RWPE1 (cell line): ENCODE results near the gene LCAT.
A peak's percentile ranks its signal among the peaks of the same experiment; 100 is the strongest.

Experiments
- CTCF ChIA-PET: fragments of 350-600 bp; sonication (Branson Sonifier 250); formaldehyde crosslinking; extraction: SDS; loops from one replicate; lab custom pipeline; 2021; lab: Yijun Ruan, JAX
- POLR2A ChIA-PET: fragments of 400-600 bp; formaldehyde crosslinking; extraction: SDS; loops from one replicate; lab custom pipeline; 2020; ENCODE audit warnings: antibody characterized with exemption; ENCODE audit not compliant: low non-redundant PET; lab: Yijun Ruan, JAX
- DNase-seq: peaks from one replicate; pipeline ENCODE4 v3.0.0; 2012; ENCODE audit warnings: low spot score
- H3K27ac ChIP-seq: fragments of 450-650 bp; 2 replicates; pipeline ENCODE4 v1.5.1; 2017
- TF ChIP-seq, protein P1 (sequence below): fragments of 450-650 bp; conservative IDR thresholded peaks from 2 replicates; pipeline ENCODE4 v1.5.1; 2017; ENCODE audit warnings: low read depth, mild to moderate bottlenecking

The LCAT gene

DNA sequence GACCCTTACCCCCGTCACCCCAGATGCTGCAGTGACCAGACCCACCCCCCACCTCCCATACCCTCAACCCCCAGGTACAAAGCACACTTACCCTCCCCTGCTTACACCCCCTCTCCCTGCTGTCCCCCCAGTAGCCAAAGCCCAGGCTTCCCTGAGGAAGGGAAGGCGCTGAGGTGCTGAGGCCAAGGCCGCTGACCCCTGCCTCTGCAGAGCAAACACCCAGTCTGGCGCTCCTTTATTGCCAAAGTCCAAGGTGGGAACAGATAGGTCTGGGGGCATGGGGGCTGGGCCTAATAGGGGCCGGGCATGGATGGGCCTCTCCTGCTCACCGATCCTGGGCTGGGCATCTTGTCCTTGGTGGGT lies 683 bp downstream of the LCAT start:
- peak overlapping the region; percentile 64 for H3K27ac ChIP-seq
- ChIA-PET POLR2A (no interaction called here), CTCF (interaction anchor here (0.7 to 1.9 kb wide), 3 partner anchors 9 to 544 kb away, joined by 3 to 12 read pairs (median 4); no protein-coding TSS in a partner anchor)
- no peak for DNase-seq
- TF ChIP-seq, protein P1, sequence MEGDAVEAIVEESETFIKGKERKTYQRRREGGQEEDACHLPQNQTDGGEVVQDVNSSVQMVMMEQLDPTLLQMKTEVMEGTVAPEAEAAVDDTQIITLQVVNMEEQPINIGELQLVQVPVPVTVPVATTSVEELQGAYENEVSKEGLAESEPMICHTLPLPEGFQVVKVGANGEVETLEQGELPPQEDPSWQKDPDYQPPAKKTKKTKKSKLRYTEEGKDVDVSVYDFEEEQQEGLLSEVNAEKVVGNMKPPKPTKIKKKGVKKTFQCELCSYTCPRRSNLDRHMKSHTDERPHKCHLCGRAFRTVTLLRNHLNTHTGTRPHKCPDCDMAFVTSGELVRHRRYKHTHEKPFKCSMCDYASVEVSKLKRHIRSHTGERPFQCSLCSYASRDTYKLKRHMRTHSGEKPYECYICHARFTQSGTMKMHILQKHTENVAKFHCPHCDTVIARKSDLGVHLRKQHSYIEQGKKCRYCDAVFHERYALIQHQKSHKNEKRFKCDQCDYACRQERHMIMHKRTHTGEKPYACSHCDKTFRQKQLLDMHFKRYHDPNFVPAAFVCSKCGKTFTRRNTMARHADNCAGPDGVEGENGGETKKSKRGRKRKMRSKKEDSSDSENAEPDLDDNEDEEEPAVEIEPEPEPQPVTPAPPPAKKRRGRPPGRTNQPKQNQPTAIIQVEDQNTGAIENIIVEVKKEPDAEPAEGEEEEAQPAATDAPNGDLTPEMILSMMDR, result no peak

DNA sequence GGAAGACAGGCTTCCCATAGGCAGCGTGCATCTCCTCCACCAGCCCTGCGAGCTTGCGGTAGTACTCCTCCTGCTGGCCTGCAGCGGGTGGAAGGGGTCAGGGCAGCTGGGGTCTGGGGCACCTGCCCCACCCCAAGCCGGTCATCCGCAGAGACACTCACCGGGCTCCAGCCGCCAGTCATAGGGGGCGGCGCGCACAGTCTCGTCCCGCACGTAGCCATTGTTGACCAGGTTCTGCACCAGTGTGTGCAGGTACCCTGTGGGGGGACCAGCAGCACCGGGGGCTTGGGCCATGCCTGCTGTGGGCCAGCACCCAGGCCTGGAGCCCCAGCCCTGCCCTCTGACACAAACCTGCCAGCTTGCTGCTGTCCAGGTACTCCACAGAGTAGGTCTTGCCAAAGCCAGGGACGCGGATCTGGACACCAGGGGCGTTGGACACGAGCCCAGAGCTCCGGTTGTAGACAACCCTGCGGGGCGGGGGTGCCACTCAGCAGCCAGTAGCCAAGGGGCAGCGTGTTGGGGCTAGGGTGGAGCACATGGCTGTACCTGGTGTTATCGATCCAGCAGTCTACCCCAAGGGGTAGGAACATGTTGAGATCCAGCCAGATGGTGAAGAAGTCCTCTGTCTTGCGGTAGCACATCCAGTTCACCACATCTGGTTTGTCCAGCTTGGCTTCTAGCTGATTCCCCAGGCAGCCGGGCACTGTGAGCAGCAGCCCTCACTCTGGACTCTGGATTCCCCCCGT lies 1.2 kb downstream of the LCAT start:
- ChIA-PET POLR2A (no interaction called here), CTCF (interaction anchor here (0.6 to 1.9 kb wide), 3 partner anchors 10 to 17 kb away, joined by 3 to 12 read pairs (median 6); no protein-coding TSS in a partner anchor)
- TF ChIP-seq, protein P1, result no peak
- no peak for DNase-seq
- peak overlapping the region; percentile 64 for H3K27ac ChIP-seq

DNA sequence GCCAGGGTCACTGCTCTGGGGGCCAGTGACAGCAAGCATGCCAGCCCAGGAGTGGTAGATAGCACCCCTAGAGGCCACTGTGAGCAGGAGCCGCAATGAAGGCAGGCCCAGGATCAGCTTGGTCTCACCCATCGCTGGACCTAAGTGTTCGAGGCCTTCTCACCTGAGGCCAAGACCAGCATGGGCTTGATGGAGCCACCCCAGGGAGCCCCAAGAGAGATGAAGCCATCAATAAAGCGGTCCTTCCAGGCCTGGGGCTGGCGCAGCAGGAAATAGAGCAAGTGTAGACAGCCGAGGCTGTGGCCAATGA lies 1.8 kb downstream of the LCAT start:
- TF ChIP-seq, protein P1, result peak; percentile 72
- no peak for DNase-seq
- ChIA-PET CTCF (interaction anchor here (0.5 to 1.9 kb wide), 5 partner anchors 10 to 218 kb away, joined by 3 to 12 read pairs (median 4); no protein-coding TSS in a partner anchor), POLR2A (no interaction called here)
- H3K27ac ChIP-seq, result peak overlapping the region; percentile 64

DNA sequence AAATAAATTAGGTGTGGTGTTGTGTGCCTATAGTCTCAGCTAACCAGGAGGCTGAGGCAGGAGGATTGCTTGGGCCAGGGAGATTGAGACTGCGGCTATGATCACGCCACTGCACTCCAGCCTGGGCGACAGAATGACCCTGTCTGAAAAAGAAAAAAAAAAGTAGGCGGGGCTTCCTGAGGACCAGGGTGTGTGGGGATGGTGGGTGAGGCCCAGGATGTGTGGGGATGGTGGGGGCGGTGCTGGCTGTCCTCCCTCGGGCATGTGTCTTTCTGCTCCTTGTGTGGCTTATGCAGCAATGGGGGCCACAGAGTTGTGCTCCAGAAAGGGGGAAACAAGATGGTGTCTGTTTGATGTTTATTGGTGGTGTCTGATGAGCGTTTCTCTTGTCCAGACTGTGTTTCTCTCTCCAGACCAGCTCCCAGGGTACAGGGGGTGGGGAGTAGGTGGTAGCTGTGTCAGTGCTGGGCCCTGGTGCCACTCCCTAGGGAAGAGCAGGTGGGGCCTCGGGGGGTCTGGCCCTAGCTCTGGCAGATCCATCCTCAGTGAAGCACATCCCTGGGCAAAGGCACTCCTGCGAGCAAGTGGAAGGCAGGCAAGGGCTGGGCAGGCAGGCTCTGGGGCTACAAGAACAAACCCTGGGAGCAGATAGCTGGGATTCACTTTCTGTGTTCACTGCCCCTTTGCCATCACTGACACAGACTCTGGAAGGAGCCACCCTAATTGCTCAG lies 2.3 kb downstream of the LCAT start:
- POLR2A ChIA-PET, result no interaction called here
- TF ChIP-seq, protein P1, result no peak
- H3K27ac ChIP-seq, result peak overlapping the region; percentile 64
- CTCF ChIA-PET, result interaction anchor here (0.5 to 1.9 kb wide), 6 partner anchors 11 to 705 kb away, joined by 3 to 12 read pairs (median 4); no protein-coding TSS in a partner anchor
- DNase-seq, result no peak

DNA sequence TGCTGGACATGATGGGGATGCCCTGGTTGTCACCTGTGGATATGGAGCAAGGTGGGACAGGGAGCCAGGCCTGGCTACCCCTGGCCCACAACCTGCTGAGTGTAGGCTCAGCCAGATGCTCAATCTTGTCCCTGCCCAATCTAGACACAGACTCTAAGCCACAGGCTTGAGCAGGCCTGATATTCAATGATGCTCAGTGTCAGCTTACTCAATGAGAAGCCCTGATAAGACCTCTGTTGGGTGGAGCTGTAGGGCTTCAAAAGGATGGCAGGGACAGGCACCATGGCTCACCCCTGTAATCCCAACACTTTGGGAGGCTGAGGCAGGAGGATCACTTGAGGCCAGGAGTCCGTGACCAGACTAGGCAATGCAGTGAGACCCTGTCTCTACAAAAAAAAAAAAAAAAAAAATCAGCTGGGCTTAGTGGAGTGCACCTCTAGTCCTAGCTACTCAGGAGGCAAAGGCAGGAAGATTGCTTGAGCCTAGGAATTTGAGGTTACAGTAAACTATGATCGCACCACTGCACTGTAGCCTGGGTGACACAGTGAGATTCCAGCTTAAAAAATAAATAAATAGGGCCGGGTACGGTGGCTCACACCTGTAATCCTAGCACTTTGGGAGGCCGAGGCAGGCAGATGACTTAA lies 3.4 kb downstream of the LCAT start:
- no peak for DNase-seq
- ChIA-PET CTCF (interaction anchor here (0.6 to 1.1 kb wide), 4 partner anchors 22 to 704 kb away, joined by 3 to 5 read pairs (median 3); no protein-coding TSS in a partner anchor), POLR2A (no interaction called here)

More for the DNA sequence above, 3.4 kb downstream of the LCAT start:
- H3K27ac ChIP-seq, result peak overlapping the region; percentile 64
- TF ChIP-seq, protein P1, result no peak
